ENCODE data around the gene CLN6. TPM values are rescaled to one million over a fixed set of nuclear protein-coding genes. Genes with fewer than 3 reads are reported as not detected.

The CLN6 gene
- total and polyA plus RNA-seq, 9 of the 15 experiments (the other 6 are each of a cell fraction or from before 2014, with no cell fraction given): 0.71 to 53.3 (median 39.3) TPM

DNA sequence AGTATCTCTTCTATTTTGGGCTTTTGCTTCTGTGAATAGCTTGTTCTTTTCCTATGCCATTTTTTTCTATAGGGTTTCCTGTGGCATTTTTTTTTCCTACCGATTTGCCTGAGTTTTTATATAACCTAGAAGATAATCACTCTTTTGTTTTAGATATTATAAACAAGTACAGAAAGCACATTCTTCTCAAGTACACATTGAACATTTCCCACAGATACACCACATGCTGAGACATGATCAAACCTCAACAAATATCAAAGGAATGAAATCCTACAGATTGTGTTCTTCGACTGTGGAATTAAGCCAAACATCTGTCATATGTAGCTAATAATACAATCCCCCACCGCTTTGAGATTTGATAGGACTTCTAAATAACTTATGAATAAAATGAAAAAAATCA lies 38.9 kb upstream of the CLN6 start (continued):
- TF ChIP-seq, protein P1, sequence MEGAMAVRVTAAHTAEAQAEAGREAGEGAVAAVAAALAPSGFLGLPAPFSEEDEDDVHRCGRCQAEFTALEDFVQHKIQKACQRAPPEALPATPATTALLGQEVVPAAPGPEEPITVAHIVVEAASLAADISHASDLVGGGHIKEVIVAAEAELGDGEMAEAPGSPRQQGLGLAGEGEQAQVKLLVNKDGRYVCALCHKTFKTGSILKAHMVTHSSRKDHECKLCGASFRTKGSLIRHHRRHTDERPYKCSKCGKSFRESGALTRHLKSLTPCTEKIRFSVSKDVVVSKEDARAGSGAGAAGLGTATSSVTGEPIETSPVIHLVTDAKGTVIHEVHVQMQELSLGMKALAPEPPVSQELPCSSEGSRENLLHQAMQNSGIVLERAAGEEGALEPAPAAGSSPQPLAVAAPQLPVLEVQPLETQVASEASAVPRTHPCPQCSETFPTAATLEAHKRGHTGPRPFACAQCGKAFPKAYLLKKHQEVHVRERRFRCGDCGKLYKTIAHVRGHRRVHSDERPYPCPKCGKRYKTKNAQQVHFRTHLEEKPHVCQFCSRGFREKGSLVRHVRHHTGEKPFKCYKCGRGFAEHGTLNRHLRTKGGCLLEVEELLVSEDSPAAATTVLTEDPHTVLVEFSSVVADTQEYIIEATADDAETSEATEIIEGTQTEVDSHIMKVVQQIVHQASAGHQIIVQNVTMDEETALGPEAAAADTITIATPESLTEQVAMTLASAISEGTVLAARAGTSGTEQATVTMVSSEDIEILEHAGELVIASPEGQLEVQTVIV (CRISPR knock-in tag; IDR thresholded peaks at IDR 0.05; ENCODE audit: borderline replicate concordance): no peak

DNA sequence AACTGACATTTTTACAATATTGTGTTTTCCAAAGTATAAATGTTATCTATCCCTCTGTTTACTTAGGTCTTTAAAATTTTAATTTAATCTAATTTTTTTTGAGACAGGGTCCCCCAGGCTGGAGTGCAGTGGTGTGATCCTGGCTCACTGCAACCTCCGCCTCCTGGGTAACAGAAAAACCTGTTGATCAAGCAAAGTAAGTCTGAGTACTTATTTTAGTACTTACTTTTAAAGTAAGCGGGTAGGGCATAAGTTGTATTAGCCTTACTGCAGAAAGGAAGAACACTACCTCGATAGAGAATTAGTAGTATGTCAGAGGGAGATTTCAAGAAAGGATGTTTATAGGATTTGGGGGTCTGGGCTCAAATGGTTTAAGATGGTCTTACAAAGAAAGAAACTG lies 36.1 kb upstream of the CLN6 start:
- ATAC-seq (no peak), FAIRE-seq (no peak), DNase-seq (ENCODE audit: extremely low read depth in 1 of 4, low spot score in 3 of 4) (no peak)
- Histone ChIP-seq H3K4me2 (ENCODE audit: insufficient read depth, low read length) (no peak overlapping the region), H2AFZ (ENCODE audit: low read depth, low read length) (no peak overlapping the region), H3K9me3 (replicated peaks; ENCODE audit: control insufficient read depth, insufficient read depth, low read depth, low read length) (no peaks in the 10 kb centered on the region; the same call in 1 of the 2 replicates), H3K27ac (ENCODE audit: extremely low read depth, low read depth, low read length) (no peak overlapping the region), H3K9ac (ENCODE audit: insufficient read depth in 1 of 2, low read depth in 2 of 2, low read length in 2 of 2) (no peak overlapping the region), H3K36me3 (ENCODE audit: control insufficient read depth, insufficient read depth, low read length) (no peaks in the 10 kb centered on the region), H3K4me1 (replicated peaks in 1 of 2; ENCODE audit: control insufficient read depth in 2 of 2, insufficient read depth in 2 of 2, low read length in 2 of 2) (no peaks in the 10 kb centered on the region), H3K27me3 (ENCODE audit: control insufficient read depth in 2 of 2, insufficient read depth in 2 of 2, low read length in 2 of 2) (peaks cover 18 to 23% of the 10 kb centered on the region in 2 experiments; a peak in 4 of 5 replicates), H3K4me3 (no peak overlapping the region), H3K79me2 (ENCODE audit: control insufficient read depth, insufficient read depth, low read length) (no peaks in the 10 kb centered on the region), H3K9me1 (ENCODE audit: control insufficient read depth, insufficient read depth, low read length) (no peaks in the 10 kb centered on the region), H4K20me1 (replicated peaks; ENCODE audit: control insufficient read depth, insufficient read depth, low read length) (no peaks in the 10 kb centered on the region)
- CTCF ChIA-PET (ENCODE audit: low intra/inter-chr PET ratio): no interaction called here
- WGBS (ENCODE audit: insufficient coverage, low coverage, missing lambda C conversion rate): 0% methylated on average over 3 of the region's 3 CpGs
- in situ Hi-C loops (cut with MboI) (no loop called here), intact Hi-C loops (cut with micrococcal nuclease) (no loop called here)
- POLR2A ChIA-PET: no interaction called here
- TF ChIP-seq SMAD1 (IDR thresholded peaks at IDR 0.05; ENCODE audit: low read depth, low read length, partially characterized antibody): no peak
- TF ChIP-seq, protein P2, sequence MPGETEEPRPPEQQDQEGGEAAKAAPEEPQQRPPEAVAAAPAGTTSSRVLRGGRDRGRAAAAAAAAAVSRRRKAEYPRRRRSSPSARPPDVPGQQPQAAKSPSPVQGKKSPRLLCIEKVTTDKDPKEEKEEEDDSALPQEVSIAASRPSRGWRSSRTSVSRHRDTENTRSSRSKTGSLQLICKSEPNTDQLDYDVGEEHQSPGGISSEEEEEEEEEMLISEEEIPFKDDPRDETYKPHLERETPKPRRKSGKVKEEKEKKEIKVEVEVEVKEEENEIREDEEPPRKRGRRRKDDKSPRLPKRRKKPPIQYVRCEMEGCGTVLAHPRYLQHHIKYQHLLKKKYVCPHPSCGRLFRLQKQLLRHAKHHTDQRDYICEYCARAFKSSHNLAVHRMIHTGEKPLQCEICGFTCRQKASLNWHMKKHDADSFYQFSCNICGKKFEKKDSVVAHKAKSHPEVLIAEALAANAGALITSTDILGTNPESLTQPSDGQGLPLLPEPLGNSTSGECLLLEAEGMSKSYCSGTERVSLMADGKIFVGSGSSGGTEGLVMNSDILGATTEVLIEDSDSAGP (CRISPR knock-in tag; IDR thresholded peaks at IDR 0.05): no peak
- no peak for TF ChIP-seq NUFIP1 (IDR thresholded peaks at IDR 0.05; ENCODE audit: partially characterized antibody)
- TF ChIP-seq ZNF830 (CRISPR knock-in tag; IDR thresholded peaks at IDR 0.05): no peak
- no TSS peak for BruUV-seq (replicated peaks)
